Sigmoid colon (tissue), 4 donors: ENCODE data around the gene CEP63.

Source experiments
- EP300 ChIP-seq, 4 donors: sonication (generic); formaldehyde crosslinking; IDR thresholded peaks; one replicate each; pipeline ENCODE4 v1.6.1; 2017; ENCODE audit warnings: antibody characterized with exemption in 4 of 4
- POLR2A ChIP-seq, 2 donors: fragments of 450-650 bp; IDR thresholded peaks; one replicate each; pipeline ENCODE4 v1.6.1; 2016; ENCODE audit warnings: antibody characterized with exemption in 2 of 2, mild to moderate bottlenecking in 2 of 2, moderate library complexity in 2 of 2
- TF ChIP-seq, protein P1 (sequence below), 4 experiments: fragments of 450-650 bp in 3 of 4; fragments of 200-600 bp in 1 of 4; IDR thresholded peaks; one replicate each; pipeline ENCODE4 v1.5.1; 2016 to 2019; ENCODE audit warnings: antibody characterized with exemption in 4 of 4, mild to moderate bottlenecking in 3 of 4, moderate library complexity in 2 of 4

DNA sequence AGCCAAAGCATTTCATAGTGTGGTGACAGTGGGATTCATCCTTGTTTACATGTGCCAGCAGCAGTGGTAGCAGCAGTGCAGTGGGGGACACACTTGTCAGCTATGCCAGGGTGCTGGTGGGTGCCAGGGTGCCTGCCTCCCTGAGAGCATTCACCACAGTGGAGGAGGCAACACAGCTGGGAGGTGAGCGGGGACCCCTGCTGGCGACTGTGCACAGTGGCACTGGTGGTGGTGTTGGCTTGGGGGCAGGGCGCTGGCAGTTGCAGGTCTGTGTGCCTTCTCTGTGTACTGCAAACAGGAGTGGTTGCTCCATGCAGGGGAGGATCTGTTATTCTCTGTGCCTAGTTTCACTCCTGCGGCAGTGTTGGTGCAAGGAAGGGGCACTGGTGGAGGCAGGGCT is 41.2 kb downstream of the CEP63 start:
- TF ChIP-seq, protein P1, sequence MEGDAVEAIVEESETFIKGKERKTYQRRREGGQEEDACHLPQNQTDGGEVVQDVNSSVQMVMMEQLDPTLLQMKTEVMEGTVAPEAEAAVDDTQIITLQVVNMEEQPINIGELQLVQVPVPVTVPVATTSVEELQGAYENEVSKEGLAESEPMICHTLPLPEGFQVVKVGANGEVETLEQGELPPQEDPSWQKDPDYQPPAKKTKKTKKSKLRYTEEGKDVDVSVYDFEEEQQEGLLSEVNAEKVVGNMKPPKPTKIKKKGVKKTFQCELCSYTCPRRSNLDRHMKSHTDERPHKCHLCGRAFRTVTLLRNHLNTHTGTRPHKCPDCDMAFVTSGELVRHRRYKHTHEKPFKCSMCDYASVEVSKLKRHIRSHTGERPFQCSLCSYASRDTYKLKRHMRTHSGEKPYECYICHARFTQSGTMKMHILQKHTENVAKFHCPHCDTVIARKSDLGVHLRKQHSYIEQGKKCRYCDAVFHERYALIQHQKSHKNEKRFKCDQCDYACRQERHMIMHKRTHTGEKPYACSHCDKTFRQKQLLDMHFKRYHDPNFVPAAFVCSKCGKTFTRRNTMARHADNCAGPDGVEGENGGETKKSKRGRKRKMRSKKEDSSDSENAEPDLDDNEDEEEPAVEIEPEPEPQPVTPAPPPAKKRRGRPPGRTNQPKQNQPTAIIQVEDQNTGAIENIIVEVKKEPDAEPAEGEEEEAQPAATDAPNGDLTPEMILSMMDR (IDR thresholded peaks at IDR 0.05), result no peak
- TF ChIP-seq POLR2A (IDR thresholded peaks at IDR 0.05) (no peak), EP300 (IDR thresholded peaks at IDR 0.05) (no peak)
